ENCODE measurements around the gene STPG3. TPM values are rescaled to one million over a fixed set of nuclear protein-coding genes. Genes with fewer than 3 reads are reported as not detected.

STPG3 gene
- total RNA-seq, 2 experiments from 2014 or later, result not detected

DNA sequence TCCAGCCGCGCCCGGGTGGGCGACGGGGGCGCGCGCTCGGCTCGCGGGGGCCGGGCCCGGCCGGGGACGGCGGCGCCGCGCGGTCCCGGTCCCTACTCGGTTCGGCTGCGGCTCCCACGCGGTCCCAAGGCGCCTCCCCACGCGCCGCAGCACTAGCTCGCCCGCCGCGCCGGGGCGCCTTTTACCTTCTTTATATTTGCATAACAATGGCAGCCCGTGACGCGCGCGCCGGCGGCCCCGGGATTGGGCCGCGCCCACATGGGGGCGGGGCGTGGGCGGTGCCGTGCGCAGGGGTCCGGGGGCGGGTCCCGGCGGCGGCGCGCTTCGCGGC lies 51.0 kb downstream of the STPG3 start, which contains the start of gene NRARP:
Gene NRARP (minus strand): TSS at position 154 of the 331 bp plus-strand sequence. CDS start 343 bp downstream, outside the sequence.
- Histone ChIP-seq H3K9me3 (ENCODE audit: control insufficient read depth in 1 of 2, insufficient read depth in 1 of 2, low read length in 2 of 2) (peaks cover 0 to 7% of the 10 kb centered on the region in 2 experiments), H3K4me3 (ENCODE audit: low read length) (peak within 1 kb of the TSS; percentile 51), H3K27me3 (ENCODE audit: control insufficient read depth in 1 of 2, insufficient read depth in 2 of 2, low read length in 2 of 2) (peaks cover 31 to 39% of the 10 kb centered on the region in 2 experiments), H3K4me1 (ENCODE audit: insufficient read depth, low read length) (peaks cover 48% of the 10 kb centered on the region), H3K36me3 (ENCODE audit: insufficient read depth, low read length) (no peaks in the 10 kb centered on the region), H3K27ac (ENCODE audit: low read depth in 1 of 2, low read length in 2 of 2) (no peak within 1 kb of the TSS)
- peaks cover 11% of the 10 kb centered on the region for H3K4me1 Mint-ChIP-seq (ENCODE audit: low read depth)
- ChIA-PET CTCF (interaction anchor here (0.6 to 1.7 kb wide), 9 partner anchors 11 to 215 kb away, joined by 3 to 5 read pairs (median 3); partner anchors contain the start of gene MAN1B1), POLR2A (interaction anchor here (0.7 to 2.2 kb wide), 11 partner anchors 11 to 215 kb away, joined by 3 to 11 read pairs (median 4); partner anchors contain the start of genes EXD3, MAN1B1, NELFB and NOXA1)
- H3K27me3 Mint-ChIP-seq, result peaks cover 13% of the 10 kb centered on the region
- DNase-seq (peak; percentile 85 to 96 (median 92)), ATAC-seq (ENCODE audit: poor library complexity) (peak; percentile 88)
- TF ChIP-seq, protein P1, sequence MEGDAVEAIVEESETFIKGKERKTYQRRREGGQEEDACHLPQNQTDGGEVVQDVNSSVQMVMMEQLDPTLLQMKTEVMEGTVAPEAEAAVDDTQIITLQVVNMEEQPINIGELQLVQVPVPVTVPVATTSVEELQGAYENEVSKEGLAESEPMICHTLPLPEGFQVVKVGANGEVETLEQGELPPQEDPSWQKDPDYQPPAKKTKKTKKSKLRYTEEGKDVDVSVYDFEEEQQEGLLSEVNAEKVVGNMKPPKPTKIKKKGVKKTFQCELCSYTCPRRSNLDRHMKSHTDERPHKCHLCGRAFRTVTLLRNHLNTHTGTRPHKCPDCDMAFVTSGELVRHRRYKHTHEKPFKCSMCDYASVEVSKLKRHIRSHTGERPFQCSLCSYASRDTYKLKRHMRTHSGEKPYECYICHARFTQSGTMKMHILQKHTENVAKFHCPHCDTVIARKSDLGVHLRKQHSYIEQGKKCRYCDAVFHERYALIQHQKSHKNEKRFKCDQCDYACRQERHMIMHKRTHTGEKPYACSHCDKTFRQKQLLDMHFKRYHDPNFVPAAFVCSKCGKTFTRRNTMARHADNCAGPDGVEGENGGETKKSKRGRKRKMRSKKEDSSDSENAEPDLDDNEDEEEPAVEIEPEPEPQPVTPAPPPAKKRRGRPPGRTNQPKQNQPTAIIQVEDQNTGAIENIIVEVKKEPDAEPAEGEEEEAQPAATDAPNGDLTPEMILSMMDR (IDR thresholded peaks at IDR 0.05), result no peak
- H3K9me3 Mint-ChIP-seq, result no peaks in the 10 kb centered on the region
- intact Hi-C loops (cut with DNase I, micrococcal nuclease), result loop anchor here in 1 of 2 experiments (2.0 to 5.0 kb wide), 2 partner anchors 105 to 160 kb away; no protein-coding TSS in a partner anchor
- H3K4me3 Mint-ChIP-seq, result peak within 1 kb of the TSS; percentile 48
- H3K27ac Mint-ChIP-seq, result no peak within 1 kb of the TSS
- no peaks in the 10 kb centered on the region for H3K36me3 Mint-ChIP-seq (ENCODE audit: low read depth)

DNA sequence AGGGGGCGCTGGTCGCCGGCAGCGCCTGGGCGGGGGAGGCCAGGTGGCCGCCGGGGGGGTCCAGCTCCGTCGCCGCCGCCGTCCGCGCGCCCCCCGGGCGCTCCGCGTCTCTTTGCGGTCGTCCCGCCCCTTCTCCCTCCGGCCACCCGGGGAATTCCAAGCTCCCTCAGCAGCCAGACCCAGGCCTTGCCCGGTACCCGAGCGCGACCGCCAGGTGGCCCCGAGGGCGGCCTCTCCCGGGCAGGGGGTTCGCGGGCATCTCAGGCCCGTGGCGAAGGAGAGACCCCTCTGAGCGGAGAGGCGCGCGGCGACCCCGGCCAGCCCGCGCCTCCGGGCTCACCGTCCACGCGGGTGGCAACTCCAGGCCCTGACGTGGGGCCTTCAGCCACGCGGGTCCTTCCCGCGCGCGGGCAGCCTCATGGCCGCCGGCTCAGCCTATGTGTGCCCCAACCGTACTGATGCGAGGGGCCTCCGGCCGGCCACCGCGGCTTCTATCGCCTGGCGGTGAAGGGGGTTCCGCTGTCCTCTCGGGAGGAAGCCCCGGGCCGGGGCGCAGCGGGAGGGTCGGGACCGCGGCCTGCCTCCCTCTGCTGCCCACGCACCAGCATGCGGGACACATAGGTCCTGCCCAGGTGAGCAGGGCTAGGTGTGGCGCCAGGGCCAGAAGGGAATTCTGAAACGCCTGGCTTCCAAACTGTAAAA lies 51.5 kb downstream of the STPG3 start:
- intact Hi-C loops (cut with DNase I, micrococcal nuclease), result loop anchor here in 1 of 2 experiments (2.0 to 5.0 kb wide), 2 partner anchors 104 to 160 kb away; no protein-coding TSS in a partner anchor
- H3K4me3 Mint-ChIP-seq, result no peak overlapping the region
- ATAC-seq (ENCODE audit: poor library complexity), result peak; percentile 25

More for the DNA sequence above, 51.5 kb downstream of the STPG3 start:
- Histone ChIP-seq H3K36me3 (ENCODE audit: insufficient read depth, low read length) (no peaks in the 10 kb centered on the region), H3K4me1 (ENCODE audit: insufficient read depth, low read length) (peaks cover 49% of the 10 kb centered on the region), H3K27me3 (ENCODE audit: control insufficient read depth in 1 of 2, insufficient read depth in 2 of 2, low read length in 2 of 2) (peaks cover 26 to 34% of the 10 kb centered on the region in 2 experiments), H3K9me3 (ENCODE audit: control insufficient read depth in 1 of 2, insufficient read depth in 1 of 2, low read length in 2 of 2) (peaks cover 0 to 7% of the 10 kb centered on the region in 2 experiments), H3K27ac (ENCODE audit: low read depth in 1 of 2, low read length in 2 of 2) (no peak overlapping the region), H3K4me3 (ENCODE audit: low read length) (peak overlapping the region; percentile 30)
- TF ChIP-seq, protein P1 (IDR thresholded peaks at IDR 0.05), result peak; percentile 60
- H3K4me1 Mint-ChIP-seq (ENCODE audit: low read depth), result peaks cover 11% of the 10 kb centered on the region
- CTCF ChIA-PET, result interaction anchor here (0.8 to 1.7 kb wide), 5 partner anchors 42 to 216 kb away, joined by 3 to 5 read pairs (median 3); partner anchors contain the start of gene MAN1B1
- H3K9me3 Mint-ChIP-seq, result no peaks in the 10 kb centered on the region
- no peak overlapping the region for H3K27ac Mint-ChIP-seq
- no peaks in the 10 kb centered on the region for H3K36me3 Mint-ChIP-seq (ENCODE audit: low read depth)
- peaks cover 8% of the 10 kb centered on the region for H3K27me3 Mint-ChIP-seq
- POLR2A ChIA-PET, result interaction anchor here (0.7 to 2.2 kb wide), 11 partner anchors 10 to 216 kb away, joined by 3 to 11 read pairs (median 4); partner anchors contain the start of genes EXD3, MAN1B1, NELFB and NOXA1
- DNase-seq, result peak in 1 of 14 experiments; percentile 33

Other genes starting within 250 kb of the STPG3 start
- 10 to 100 TPM; 80.1 to 86.8 TPM for gene ABCA2, start 223.0 kb upstream of the STPG3 start, total RNA-seq
- gene FUT7, start 219.2 kb upstream of the STPG3 start, total RNA-seq, result 1 to 10 TPM; 1.7 to 1.8 TPM
- gene NPDC1, start 205.1 kb upstream of the STPG3 start, total RNA-seq, result 10 to 100 TPM; 15.3 to 16.0 TPM
- gene ENTPD2, start 197.2 kb upstream of the STPG3 start, total RNA-seq, result not detected
- gene SAPCD2, start 180.7 kb upstream of the STPG3 start, total RNA-seq, result under 1 TPM; 0.17 to 0.19 TPM
- 1 to 10 TPM; 6.5 to 6.8 TPM for gene UAP1L1, start 173.8 kb upstream of the STPG3 start, total RNA-seq
- gene MAN1B1, start 164.3 kb upstream of the STPG3 start, total RNA-seq, result 10 to 100 TPM; 60.9 to 66.9 TPM
- 100 to 1,000 TPM; 344 to 349 TPM for gene DPP7, start 136.6 kb upstream of the STPG3 start, total RNA-seq
- gene GRIN1, start 112.1 kb upstream of the STPG3 start, total RNA-seq, result not detected
- not detected for gene LRRC26, start 81.2 kb upstream of the STPG3 start, total RNA-seq
- gene TMEM210, start 79.2 kb upstream of the STPG3 start, total RNA-seq, result not detected
- 100 to 1,000 TPM; 144 to 149 TPM for gene ANAPC2, start 62.7 kb upstream of the STPG3 start, total RNA-seq
- 10 to 100 TPM; 30.1 to 30.5 TPM for gene SSNA1, start 62.6 kb upstream of the STPG3 start, total RNA-seq
- gene TPRN, start 50.5 kb upstream of the STPG3 start, total RNA-seq, result 1 to 10 TPM; 6.1 to 8.6 TPM
- 10 to 100 TPM; 18.2 to 18.7 TPM for gene TMEM203, start 45.6 kb upstream of the STPG3 start, total RNA-seq
- 10 to 100 TPM; 22.8 to 25.3 TPM for gene NDOR1, start 45.6 kb upstream of the STPG3 start, total RNA-seq
- under 1 TPM; 0.66 to 0.67 TPM for gene RNF208, start 29.0 kb upstream of the STPG3 start, total RNA-seq
- under 1 TPM; 0.33 to 0.42 TPM for gene CYSRT1, start 26.1 kb upstream of the STPG3 start, total RNA-seq
- gene RNF224, start 23.8 kb upstream of the STPG3 start, total RNA-seq, result under 1 TPM in 1 of 2 experiments, not detected in 1; 0.14 TPM
- gene SLC34A3, start 20.4 kb upstream of the STPG3 start, total RNA-seq, result not detected
- gene TUBB4B, start 10.0 kb upstream of the STPG3 start, total RNA-seq, result 10 to 100 TPM; 93.8 to 98.2 TPM
- gene NELFB, start 4.0 kb downstream of the STPG3 start, total RNA-seq, result 10 to 100 TPM; 20.7 to 21.2 TPM
- gene TOR4A, start 26.4 kb downstream of the STPG3 start, total RNA-seq, result under 1 TPM; 0.67 to 0.80 TPM
- 1 to 10 TPM in 1 of 2 experiments, under 1 TPM in 1; 0.96 to 1.4 TPM for gene NRARP, start 51.0 kb downstream of the STPG3 start, total RNA-seq
- 10 to 100 TPM; 14.9 to 16.9 TPM for gene EXD3, start 171.9 kb downstream of the STPG3 start, total RNA-seq
- gene NOXA1, start 172.1 kb downstream of the STPG3 start, total RNA-seq, result 1 to 10 TPM; 6.7 to 7.7 TPM
- not detected for gene ENTPD8, start 190.1 kb downstream of the STPG3 start, total RNA-seq
- gene NSMF, start 208.0 kb downstream of the STPG3 start, total RNA-seq, result 100 to 1,000 TPM; 104 to 109 TPM

Measured in CD4-positive, alpha-beta T cell (primary cell).